Thymus (tissue), 11 donors: ENCODE data around the gene CXCL1. TPM values are rescaled to one million over a fixed set of nuclear protein-coding genes. Genes with fewer than 3 reads are reported as not detected.

Experiments
- DNase-seq, 9 donors: peaks; one replicate each; pipeline ENCODE4 v3.0.0-alpha.2; 2013; ENCODE audit warnings: low spot score in 9 of 9, low read depth in 6 of 9, missing footprints in 1 of 9
- H3K27ac ChIP-seq, 2 donors: one replicate each; pipeline ENCODE4 v1.5.1; 2013; ENCODE audit warnings: control low read depth in 1 of 2, low read depth in 1 of 2, low read length in 1 of 2, mild to moderate bottlenecking in 1 of 2, moderate library complexity in 1 of 2
- H3K27me3 ChIP-seq, 2 donors: one replicate each; pipeline ENCODE4 v1.5.1; 2013; ENCODE audit warnings: low read length in 1 of 2; ENCODE audit not compliant: control insufficient read depth in 2 of 2, insufficient read depth in 1 of 2
- H3K36me3 ChIP-seq, 2 donors: one replicate each; pipeline ENCODE4 v1.5.1; 2013; ENCODE audit warnings: low read length in 1 of 2, mild to moderate bottlenecking in 1 of 2, moderate library complexity in 1 of 2; ENCODE audit not compliant: control insufficient read depth in 2 of 2, insufficient read depth in 2 of 2
- H3K4me1 ChIP-seq, 2 donors: one replicate each; pipeline ENCODE4 v1.5.1; 2013; ENCODE audit warnings: low read length in 2 of 2; ENCODE audit not compliant: control insufficient read depth in 2 of 2, insufficient read depth in 2 of 2
- H3K4me3 ChIP-seq, 2 donors: one replicate each; pipeline ENCODE4 v1.5.1; 2013; ENCODE audit warnings: low read length in 2 of 2, control low read depth in 1 of 2, mild to moderate bottlenecking in 1 of 2
- H3K9me3 ChIP-seq, 2 donors: one replicate each; pipeline ENCODE4 v1.5.1; 2013; ENCODE audit warnings: low read length in 1 of 2, mild to moderate bottlenecking in 1 of 2; ENCODE audit not compliant: control insufficient read depth in 2 of 2, insufficient read depth in 1 of 2
- WGBS: extraction: QIAGEN DNeasy Blood & Tissue Kit; methylation state at CpG from one replicate; pipeline ENCODE4 v1.1.7; 2013; 5-methylcytosine and 5-hydroxymethylcytosine counted together
- polyA plus RNA-seq: library from polyadenylated mRNA; stranded (reverse); fragments of 200-250 nt; gene quantifications from one replicate; pipeline ENCODE4 v1.2.3, GENCODE V29; 2013
- total RNA-seq: library from RNA; stranded (reverse); fragments of 120-200 nt; gene quantifications from one replicate; pipeline ENCODE4 v1.2.4, GENCODE V29; 2013
- donor health status: healthy.

Gene CXCL1
- total and polyA plus RNA-seq, 2 donors, result 0.57 to 37.7 TPM

- Histone ChIP-seq H3K36me3 (no peaks in the 10 kb centered on the region), H3K4me3 (peak within 1 kb of the TSS; percentile 55 to 69), H3K27ac (no peak within 1 kb of the TSS), H3K27me3 (peaks cover 0 to 11% of the 10 kb centered on the region in 2 donors), H3K9me3 (no peaks in the 10 kb centered on the region), H3K4me1 (peaks cover 0 to 10% of the 10 kb centered on the region in 2 donors)
- 5% methylated on average over 41 of the region's 41 CpGs for WGBS
- DNase-seq, result peak in 6 of 9 donors; percentile 13 to 68 (median 36)
These were observed 32.6 kb upstream of the CXCL1 start, which contains the start of gene CXCL6 for GRCh38 chr4:73836373-73837279. CXCL6 (plus strand) TSS chr4:73836678; CDS start chr4:73836751, 73 bp downstream.

GRCh38 chr4:73839071-73839470 lies 30.1 kb upstream of the CXCL1 start:
- Histone ChIP-seq H3K27me3 (peaks cover 0 to 11% of the 10 kb centered on the region in 2 donors), H3K36me3 (no peaks in the 10 kb centered on the region), H3K27ac (no peak overlapping the region), H3K4me1 (peaks cover 0 to 10% of the 10 kb centered on the region in 2 donors), H3K9me3 (no peaks in the 10 kb centered on the region), H3K4me3 (no peak overlapping the region)
- no peak for DNase-seq
- WGBS, result 98% methylated on average over 5 of the region's 5 CpGs

GRCh38 chr4:73839715-73840114 lies 29.5 kb upstream of the CXCL1 start:
- 97% methylated on average over 3 of the region's 3 CpGs for WGBS
- H3K4me3 ChIP-seq, result no peak overlapping the region
- H3K9me3 ChIP-seq, result no peaks in the 10 kb centered on the region
- H3K27ac ChIP-seq, result no peak overlapping the region
- H3K36me3 ChIP-seq, result no peaks in the 10 kb centered on the region
- peaks cover 0 to 11% of the 10 kb centered on the region in 2 donors for H3K27me3 ChIP-seq
- no peak for DNase-seq
- H3K4me1 ChIP-seq, result peaks cover 0 to 10% of the 10 kb centered on the region in 2 donors

DNA sequence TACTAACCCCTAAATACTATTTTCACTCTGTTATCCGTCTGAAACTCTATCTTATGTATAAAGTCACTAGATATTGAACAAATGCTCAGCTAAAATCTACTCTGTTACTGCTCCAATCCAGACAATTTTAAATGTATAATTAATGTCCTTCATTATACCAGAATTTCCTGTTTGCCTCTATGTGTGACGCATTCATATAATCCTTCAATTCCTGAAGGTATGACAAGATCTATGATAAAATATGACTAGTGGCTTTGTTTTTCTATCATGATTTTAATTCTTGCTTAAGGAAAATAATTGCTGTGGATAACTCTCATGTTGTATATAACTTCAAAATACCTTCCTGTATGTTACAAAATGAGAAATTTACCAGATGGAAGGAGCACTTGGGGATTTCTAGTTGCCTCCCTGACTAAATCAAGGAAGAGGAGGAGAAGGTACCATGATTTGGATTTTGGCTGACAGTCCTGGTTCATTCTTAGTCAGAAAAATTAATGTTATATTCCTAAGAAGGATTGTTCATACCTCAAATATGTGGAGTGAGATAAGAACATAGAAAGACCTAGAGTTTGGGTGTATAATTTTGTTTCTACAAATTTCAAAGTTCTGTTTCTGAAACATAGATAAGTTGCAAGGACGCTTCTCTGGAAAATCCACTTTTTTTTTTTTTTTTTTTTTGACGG lies 27.8 kb upstream of the CXCL1 start:
- H3K36me3 ChIP-seq, result no peaks in the 10 kb centered on the region
- WGBS, result 90% methylated on average over 4 of the region's 4 CpGs
- H3K27me3 ChIP-seq, result peaks cover 0 to 8% of the 10 kb centered on the region in 2 donors
- H3K4me1 ChIP-seq, result peaks cover 0 to 8% of the 10 kb centered on the region in 2 donors
- no peaks in the 10 kb centered on the region for H3K9me3 ChIP-seq
- no peak overlapping the region for H3K27ac ChIP-seq
- H3K4me3 ChIP-seq, result no peak overlapping the region
- no peak for DNase-seq

DNA sequence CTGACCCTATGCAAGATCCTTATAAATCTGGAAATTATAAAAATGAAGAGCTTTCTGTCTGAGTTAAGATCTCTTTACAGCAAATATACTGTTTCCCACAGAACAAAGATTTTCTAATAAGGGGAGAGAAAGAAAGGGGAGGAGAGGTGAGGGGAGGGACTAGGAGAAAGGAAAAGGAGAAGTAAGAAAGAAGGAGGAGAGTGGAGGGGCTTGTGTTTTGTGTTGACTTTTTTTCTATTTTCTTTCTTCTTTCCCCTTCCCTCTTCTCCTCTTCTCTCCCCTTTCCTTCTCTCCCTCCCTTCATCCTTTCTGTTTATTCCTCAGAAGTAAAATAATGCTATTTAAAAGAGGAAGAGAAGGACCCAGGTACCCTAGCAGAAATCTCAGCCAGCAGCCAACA lies 26.5 kb upstream of the CXCL1 start:
- H3K9me3 ChIP-seq, result no peaks in the 10 kb centered on the region
- H3K4me1 ChIP-seq, result no peaks in the 10 kb centered on the region
- no peak for DNase-seq
- H3K27ac ChIP-seq, result no peak overlapping the region
- no peaks in the 10 kb centered on the region for H3K27me3 ChIP-seq
- H3K4me3 ChIP-seq, result no peak overlapping the region
- H3K36me3 ChIP-seq, result no peaks in the 10 kb centered on the region

GRCh38 chr4:73843369-73843768 lies 25.8 kb upstream of the CXCL1 start:
- Histone ChIP-seq H3K36me3 (no peaks in the 10 kb centered on the region), H3K27me3 (no peaks in the 10 kb centered on the region)

DNA sequence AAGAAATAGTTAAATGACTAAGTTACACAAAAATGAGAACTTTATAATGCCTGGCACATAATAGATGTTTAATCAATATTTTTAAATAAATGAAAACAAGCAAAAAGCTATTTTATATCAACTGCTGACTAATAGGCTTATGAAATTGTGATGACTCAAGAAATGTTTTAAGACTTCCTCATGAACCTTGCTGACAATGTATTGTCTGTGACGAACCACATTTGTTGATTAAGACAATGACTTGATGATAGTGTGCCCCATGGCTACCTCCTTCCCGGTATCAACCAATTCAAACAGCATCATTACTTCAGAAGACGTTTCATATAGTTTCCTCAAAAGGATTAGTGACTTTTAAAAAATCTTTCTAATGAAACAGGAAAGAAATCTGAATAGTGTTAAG lies 24.8 kb upstream of the CXCL1 start:
- WGBS, result 96% methylated on average over 3 of the region's 3 CpGs
- Histone ChIP-seq H3K27me3 (no peaks in the 10 kb centered on the region), H3K4me3 (no peak overlapping the region), H3K4me1 (no peaks in the 10 kb centered on the region), H3K9me3 (no peaks in the 10 kb centered on the region), H3K36me3 (no peaks in the 10 kb centered on the region), H3K27ac (no peak overlapping the region)
- DNase-seq, result no peak

More at GRCh38 chr4:73843369-73843768, 25.8 kb upstream of the CXCL1 start:
- no peak for DNase-seq
- H3K9me3 ChIP-seq, result no peaks in the 10 kb centered on the region
- no peaks in the 10 kb centered on the region for H3K4me1 ChIP-seq
- no peak overlapping the region for H3K4me3 ChIP-seq
- H3K27ac ChIP-seq, result no peak overlapping the region

GRCh38 chr4:73844806-73845205 lies 24.4 kb upstream of the CXCL1 start:
- Histone ChIP-seq H3K4me3 (no peak overlapping the region), H3K4me1 (no peaks in the 10 kb centered on the region), H3K27ac (no peak overlapping the region), H3K36me3 (no peaks in the 10 kb centered on the region), H3K9me3 (no peaks in the 10 kb centered on the region), H3K27me3 (no peaks in the 10 kb centered on the region)
- DNase-seq, result no peak
- 96% methylated on average over 2 of the region's 2 CpGs for WGBS

GRCh38 chr4:73847526-73848182 lies 21.5 kb upstream of the CXCL1 start:
- DNase-seq, result no peak
- Histone ChIP-seq H3K4me3 (no peak overlapping the region), H3K36me3 (no peaks in the 10 kb centered on the region), H3K27ac (no peak overlapping the region), H3K4me1 (no peaks in the 10 kb centered on the region), H3K27me3 (no peaks in the 10 kb centered on the region), H3K9me3 (no peaks in the 10 kb centered on the region)
- WGBS, result 91% methylated on average over 3 of the region's 3 CpGs
